Vagina (tissue), 2 donors: ENCODE results near the gene PRSS23.

Source experiments
- CTCF ChIP-seq, 3 experiments: fragments of 450-650 bp in 2 of 3; fragments of 200-600 bp in 1 of 3; sonication (generic) in 1 of 3; IDR thresholded peaks; one replicate each; pipeline ENCODE4 v1.5.1; 2017 to 2019; ENCODE audit warnings: antibody characterized with exemption in 3 of 3, mild to moderate bottlenecking in 2 of 3, moderate library complexity in 2 of 3
- POLR2A ChIP-seq, 2 donors: fragments of 450-650 bp; IDR thresholded peaks; one replicate each; pipeline ENCODE4 v1.6.1; 2017; ENCODE audit warnings: antibody characterized with exemption in 2 of 2, mild to moderate bottlenecking in 2 of 2, moderate library complexity in 2 of 2

GRCh38 chr11:86772999-86773398 is 27.3 kb upstream of the PRSS23 start:
- TF ChIP-seq CTCF (IDR thresholded peaks at IDR 0.05) (no peak), POLR2A (IDR thresholded peaks at IDR 0.05) (no peak)
